Measurements from ENCODE around the gene TANGO2. TPM values are rescaled to one million over a fixed set of nuclear protein-coding genes. Genes with fewer than 3 reads are reported as not detected.

TANGO2 gene
- polyA plus RNA-seq, 1 of the 3 experiments (the other 2 are of a cell fraction), result 20.7 TPM

DNA sequence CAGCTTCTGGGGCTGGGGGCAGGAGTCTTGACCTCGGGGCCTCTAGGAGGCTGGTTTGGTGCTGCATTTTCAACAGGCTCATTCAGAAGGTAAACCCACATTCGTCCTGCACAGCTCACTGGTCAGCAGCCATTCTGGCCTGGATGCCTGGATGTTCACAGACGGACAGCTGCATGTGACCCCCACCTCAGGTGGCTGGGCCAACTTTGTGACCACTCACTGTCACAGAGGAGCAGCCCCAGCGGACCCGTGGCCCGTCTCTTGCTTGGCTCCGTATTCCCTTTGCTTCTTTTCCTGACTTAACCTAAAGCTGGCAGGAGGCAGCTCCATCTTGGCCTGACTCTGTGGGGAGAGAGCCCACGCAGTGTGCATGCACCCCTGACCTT, 67.3 kb downstream of the TANGO2 start:
- Histone ChIP-seq H3K79me2 (ENCODE audit: insufficient read depth) (peaks cover 71% of the 10 kb centered on the region), H3K27me3 (ENCODE audit: insufficient read depth) (no peaks in the 10 kb centered on the region), H4K20me1 (ENCODE audit: insufficient read depth) (peaks cover 54% of the 10 kb centered on the region), H3K9ac (no peak overlapping the region), H3K4me2 (no peak overlapping the region), H3K27ac (ENCODE audit: low read depth in 2 of 2, low read length in 1 of 2) (no peak overlapping the region), H3K36me3 (replicated peaks in 1 of 2; ENCODE audit: control insufficient read depth in 1 of 2, insufficient read depth in 2 of 2, low read length in 1 of 2) (peaks cover 64 to 73% of the 10 kb centered on the region in 2 experiments), H3K4me1 (ENCODE audit: control insufficient read depth in 1 of 2, insufficient read depth in 2 of 2, low read depth in 1 of 2, low read length in 1 of 2) (peaks cover 0 to 13% of the 10 kb centered on the region in 2 experiments; a peak in 1 of 4 replicates), H2AFZ (ENCODE audit: low read depth) (no peak overlapping the region), H3K9me2 (no peaks in the 10 kb centered on the region), H3K4me3 (ENCODE audit: low read depth in 2 of 2, low read length in 1 of 2) (no peak overlapping the region), H3K9me3 (no peaks in the 10 kb centered on the region), H3F3A (replicated peaks; ENCODE audit: insufficient read depth) (peaks cover 2% of the 10 kb centered on the region)
- CTCF ChIA-PET, result interaction anchor here (1.1 kb wide), 1 partner anchor 23 kb away, joined by 3 read pairs; no protein-coding TSS in a partner anchor
- WGBS (ENCODE audit: low lambda C conversion rate), result 93% methylated on average over 6 of the region's 8 CpGs
- TF ChIP-seq, protein P1, sequence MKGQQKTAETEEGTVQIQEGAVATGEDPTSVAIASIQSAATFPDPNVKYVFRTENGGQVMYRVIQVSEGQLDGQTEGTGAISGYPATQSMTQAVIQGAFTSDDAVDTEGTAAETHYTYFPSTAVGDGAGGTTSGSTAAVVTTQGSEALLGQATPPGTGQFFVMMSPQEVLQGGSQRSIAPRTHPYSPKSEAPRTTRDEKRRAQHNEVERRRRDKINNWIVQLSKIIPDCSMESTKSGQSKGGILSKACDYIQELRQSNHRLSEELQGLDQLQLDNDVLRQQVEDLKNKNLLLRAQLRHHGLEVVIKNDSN (IDR thresholded peaks at IDR 0.05; ENCODE audit: borderline replicate concordance, low read depth), result no peak
- TF ChIP-seq RXRA (IDR thresholded peaks at IDR 0.05; ENCODE audit: borderline replicate concordance, low read depth) (no peak), NFIC (IDR thresholded peaks at IDR 0.05; ENCODE audit: borderline replicate concordance) (no peak), TAF1 (IDR thresholded peaks at IDR 0.05; ENCODE audit: borderline replicate concordance, low read depth, low read length) (no peak), EZH2phosphoT487 (IDR thresholded peaks at IDR 0.05; ENCODE audit: borderline replicate concordance, low read depth) (no peak), TEAD4 (IDR thresholded peaks at IDR 0.05; ENCODE audit: borderline replicate concordance, insufficient read depth) (no peak), TCF12 (IDR thresholded peaks at IDR 0.05) (no peak), YY1 (IDR thresholded peaks at IDR 0.05; ENCODE audit: low read depth) (no peak), SIN3A (IDR thresholded peaks at IDR 0.05; ENCODE audit: borderline replicate concordance, low read depth, low read length) (no peak), GABPA (IDR thresholded peaks at IDR 0.05; ENCODE audit: low read depth) (no peak)
- TF ChIP-seq, protein P2, sequence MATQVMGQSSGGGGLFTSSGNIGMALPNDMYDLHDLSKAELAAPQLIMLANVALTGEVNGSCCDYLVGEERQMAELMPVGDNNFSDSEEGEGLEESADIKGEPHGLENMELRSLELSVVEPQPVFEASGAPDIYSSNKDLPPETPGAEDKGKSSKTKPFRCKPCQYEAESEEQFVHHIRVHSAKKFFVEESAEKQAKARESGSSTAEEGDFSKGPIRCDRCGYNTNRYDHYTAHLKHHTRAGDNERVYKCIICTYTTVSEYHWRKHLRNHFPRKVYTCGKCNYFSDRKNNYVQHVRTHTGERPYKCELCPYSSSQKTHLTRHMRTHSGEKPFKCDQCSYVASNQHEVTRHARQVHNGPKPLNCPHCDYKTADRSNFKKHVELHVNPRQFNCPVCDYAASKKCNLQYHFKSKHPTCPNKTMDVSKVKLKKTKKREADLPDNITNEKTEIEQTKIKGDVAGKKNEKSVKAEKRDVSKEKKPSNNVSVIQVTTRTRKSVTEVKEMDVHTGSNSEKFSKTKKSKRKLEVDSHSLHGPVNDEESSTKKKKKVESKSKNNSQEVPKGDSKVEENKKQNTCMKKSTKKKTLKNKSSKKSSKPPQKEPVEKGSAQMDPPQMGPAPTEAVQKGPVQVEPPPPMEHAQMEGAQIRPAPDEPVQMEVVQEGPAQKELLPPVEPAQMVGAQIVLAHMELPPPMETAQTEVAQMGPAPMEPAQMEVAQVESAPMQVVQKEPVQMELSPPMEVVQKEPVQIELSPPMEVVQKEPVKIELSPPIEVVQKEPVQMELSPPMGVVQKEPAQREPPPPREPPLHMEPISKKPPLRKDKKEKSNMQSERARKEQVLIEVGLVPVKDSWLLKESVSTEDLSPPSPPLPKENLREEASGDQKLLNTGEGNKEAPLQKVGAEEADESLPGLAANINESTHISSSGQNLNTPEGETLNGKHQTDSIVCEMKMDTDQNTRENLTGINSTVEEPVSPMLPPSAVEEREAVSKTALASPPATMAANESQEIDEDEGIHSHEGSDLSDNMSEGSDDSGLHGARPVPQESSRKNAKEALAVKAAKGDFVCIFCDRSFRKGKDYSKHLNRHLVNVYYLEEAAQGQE (IDR thresholded peaks at IDR 0.05; ENCODE audit: low read depth, low read length), result no peak
- TF ChIP-seq, protein P3, sequence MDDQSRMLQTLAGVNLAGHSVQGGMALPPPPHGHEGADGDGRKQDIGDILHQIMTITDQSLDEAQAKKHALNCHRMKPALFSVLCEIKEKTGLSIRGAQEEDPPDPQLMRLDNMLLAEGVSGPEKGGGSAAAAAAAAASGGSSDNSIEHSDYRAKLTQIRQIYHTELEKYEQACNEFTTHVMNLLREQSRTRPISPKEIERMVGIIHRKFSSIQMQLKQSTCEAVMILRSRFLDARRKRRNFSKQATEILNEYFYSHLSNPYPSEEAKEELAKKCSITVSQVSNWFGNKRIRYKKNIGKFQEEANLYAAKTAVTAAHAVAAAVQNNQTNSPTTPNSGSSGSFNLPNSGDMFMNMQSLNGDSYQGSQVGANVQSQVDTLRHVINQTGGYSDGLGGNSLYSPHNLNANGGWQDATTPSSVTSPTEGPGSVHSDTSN (IDR thresholded peaks at IDR 0.05), result no peak
- POLR2A ChIA-PET, result no interaction called here
- no peak for DNase-seq
